GM12878 (cell line): ENCODE data around the gene BTNL8. TPM values are rescaled to one million over a fixed set of nuclear protein-coding genes. Genes with fewer than 3 reads are reported as not detected.

ENCODE experiments used
- ATAC-seq: fragments of 200-7000 bp; cut with Tn5 transposase; 3 replicates; pipeline ENCODE4 v1.9.1; 2020; ENCODE audit warnings: mild to moderate bottlenecking, moderate library complexity
- BruUV-seq: library from RNA; stranded (reverse); fragments of 400-500 nt; replicated peaks from 2 replicates; lab custom pipeline; 2021; lab: Mats Ljungman, UMichigan
- CTCF ChIA-PET: fragments of 300-600 bp; sonication (Branson Sonifier 250); formaldehyde crosslinking; extraction: SDS; loops from one replicate; lab custom pipeline; 2021; ENCODE audit warnings: inconsistent platforms; lab: Yijun Ruan, JAX
- POLR2A ChIA-PET: fragments of 350-600 bp; formaldehyde crosslinking; extraction: SDS; loops from one replicate; lab custom pipeline; 2021; ENCODE audit warnings: inconsistent platforms; lab: Charles Lee
- RAD21 ChIA-PET: fragments of 300-600 bp; sonication (Branson Sonifier 250); formaldehyde crosslinking; loops from one replicate; lab custom pipeline; 2023; ENCODE audit warnings: antibody characterized with exemption; ENCODE audit not compliant: unreplicated experiment; lab: Charles Lee
- SMC1A ChIA-PET: fragments of 300-600 bp; sonication (Branson Sonifier 250); formaldehyde crosslinking; loops from one replicate; lab custom pipeline; 2023; ENCODE audit not compliant: unreplicated experiment, uncharacterized antibody; lab: Charles Lee
- DNase-seq: peaks from one replicate; pipeline ENCODE4 v3.0.0-alpha.2; 2011; ENCODE audit warnings: low read depth, low spot score
- FAIRE-seq: peaks from 3 replicates; lab custom pipeline; 2011; peaks lifted over from hg19 to GRCh38; lab: Jason Lieb, UNC
- H2AFZ ChIP-seq: 2 replicates; pipeline ENCODE4 v1.6.0; 2011; ENCODE audit warnings: low read depth, low read length, control low read depth; ENCODE audit not compliant: control insufficient read depth
- H3K27ac ChIP-seq: 2 replicates; pipeline ENCODE4 v1.5.1; 2011; ENCODE audit warnings: control low read depth; ENCODE audit not compliant: control insufficient read depth, insufficient read depth
- H3K27me3 ChIP-seq, 2 experiments: replicated peaks in 1 of 2; 2 replicates each; pipeline versions ENCODE4 v1.6.0 to v1.6.1; 2011; ENCODE audit warnings: low read length in 1 of 2; ENCODE audit not compliant: control insufficient read depth in 2 of 2, insufficient read depth in 2 of 2
- H3K36me3 ChIP-seq, 2 experiments: 2 replicates each; pipeline ENCODE4 v1.5.1; 2011; ENCODE audit warnings: low read length in 1 of 2; ENCODE audit not compliant: control insufficient read depth in 2 of 2, insufficient read depth in 2 of 2
- H3K4me1 ChIP-seq: 2 replicates; pipeline ENCODE4 v1.6.1; 2011; ENCODE audit warnings: mild to moderate bottlenecking, low read length, moderate library complexity, mixed read lengths; ENCODE audit not compliant: control insufficient read depth, insufficient read depth
- H3K4me2 ChIP-seq: 2 replicates; pipeline ENCODE4 v1.6.0; 2011; ENCODE audit warnings: control low read depth; ENCODE audit not compliant: control insufficient read depth, insufficient read depth
- H3K4me3 ChIP-seq: fragments of 200-600 bp; sonication (generic); 2 replicates; pipeline ENCODE4 v1.5.1; 2016
- H3K79me2 ChIP-seq: 2 replicates; pipeline ENCODE4 v1.6.0; 2011; ENCODE audit warnings: low read length; ENCODE audit not compliant: control insufficient read depth, insufficient read depth
- H3K9ac ChIP-seq: 2 replicates; pipeline ENCODE4 v1.8.0; 2011; ENCODE audit warnings: low read length, control low read depth, mixed read lengths; ENCODE audit not compliant: control insufficient read depth, insufficient read depth
- H3K9me3 ChIP-seq: replicated peaks from 3 replicates; pipeline ENCODE4 v1.5.1; 2011; ENCODE audit warnings: mild to moderate bottlenecking, low read length; ENCODE audit not compliant: control insufficient read depth, insufficient read depth
- H4K20me1 ChIP-seq: 2 replicates; pipeline ENCODE4 v1.6.0; 2011; ENCODE audit not compliant: control insufficient read depth, insufficient read depth
- BCL11A ChIP-seq: IDR thresholded peaks from 2 replicates; pipeline ENCODE4 v1.6.1; 2011; ENCODE audit warnings: low read depth, low read length
- RCOR1 ChIP-seq: conservative IDR thresholded peaks from 2 replicates; pipeline ENCODE4 v1.6.1; 2012; ENCODE audit warnings: low read depth, low read length, improper control_type of control experiment
- STAT3 ChIP-seq: IDR thresholded peaks from 2 replicates; pipeline ENCODE4 v1.6.1; 2011; ENCODE audit warnings: low read depth, low read length, improper control_type of control experiment
- WRNIP1 ChIP-seq: IDR thresholded peaks from 2 replicates; pipeline ENCODE4 v1.6.1; 2011; ENCODE audit warnings: low read depth, low read length, improper control_type of control experiment, borderline replicate concordance
- ZSCAN29 ChIP-seq: fragments of 450-650 bp; IDR thresholded peaks from 2 replicates; pipeline ENCODE4 v1.6.1; 2017; ENCODE audit warnings: mild to moderate bottlenecking, moderate library complexity
- WGBS: methylation state at CpG from one replicate; pipeline ENCODE4 v1.1.6; 2016; ENCODE audit warnings: low lambda C conversion rate; ENCODE audit not compliant: insufficient replicate concordance, insufficient coverage; ENCODE audit errors: missing lambda C conversion rate; 5-methylcytosine and 5-hydroxymethylcytosine counted together
- in situ Hi-C: fragments of 300-500 bp; cut with MboI; formaldehyde crosslinking; loops from 9 replicates; pipeline ENCODE4 v1.14.3; 2018; ENCODE audit warnings: mixed read lengths
- intact Hi-C: fragments of 100-400 bp; cut with micrococcal nuclease; formaldehyde crosslinking; loops from one replicate; pipeline ENCODE4 v1.14.2; 2022; ENCODE audit not compliant: unreplicated experiment
- polyA plus RNA-seq, 11 experiments: library from polyadenylated mRNA; depleted of rRNA in 4 of 11; unstranded in 6 of 11; stranded (reverse) in 5 of 11; fragments of >200 nt; fragmentation: Nextera tagmentation in 4 of 11; fragmentation: Illumina TruSeq in 1 of 11; extraction: Ambion mirVana in 4 of 11; extraction: Trizol in 1 of 11; gene quantifications; 1 replicate in 1 of 11; 2 replicates in 10 of 11; pipeline versions ENCODE4 v1.2.1 to v1.2.3, GENCODE V29; 2011 to 2016; ENCODE audit warnings: inconsistent platforms in 2 of 11, missing spikeins in 2 of 11, low read depth in 1 of 11
- total RNA-seq, 4 experiments: library from RNA; depleted of rRNA in 3 of 4; stranded (reverse); fragments of >200 nt in 3 of 4; fragmentation: Illumina TruSeq in 1 of 4; extraction: Trizol in 1 of 4; gene quantifications; 2 replicates each; pipeline versions ENCODE4 v1.2.1 to v1.2.3, GENCODE V29; 2013 to 2021
- TF ChIP-seq, protein P1 (sequence below): fragments of 450-650 bp; IDR thresholded peaks from 2 replicates; pipeline ENCODE4 v1.6.1; 2017; ENCODE audit warnings: borderline replicate concordance
- TF ChIP-seq, protein P2 (sequence below): IDR thresholded peaks from 2 replicates; pipeline ENCODE4 v1.6.1; 2011; ENCODE audit warnings: borderline replicate concordance, low read depth, mild to moderate bottlenecking, moderate library complexity, mixed read lengths, low read length; ENCODE audit not compliant: insufficient read depth; ENCODE audit errors: extremely low read length

BTNL8 gene
- total and polyA plus RNA-seq, 10 of the 15 experiments (the other 5 are each of a cell fraction or from before 2014, with no cell fraction given) = 0.13 to 3.4 (median 0.26) TPM; not detected in 2

DNA sequence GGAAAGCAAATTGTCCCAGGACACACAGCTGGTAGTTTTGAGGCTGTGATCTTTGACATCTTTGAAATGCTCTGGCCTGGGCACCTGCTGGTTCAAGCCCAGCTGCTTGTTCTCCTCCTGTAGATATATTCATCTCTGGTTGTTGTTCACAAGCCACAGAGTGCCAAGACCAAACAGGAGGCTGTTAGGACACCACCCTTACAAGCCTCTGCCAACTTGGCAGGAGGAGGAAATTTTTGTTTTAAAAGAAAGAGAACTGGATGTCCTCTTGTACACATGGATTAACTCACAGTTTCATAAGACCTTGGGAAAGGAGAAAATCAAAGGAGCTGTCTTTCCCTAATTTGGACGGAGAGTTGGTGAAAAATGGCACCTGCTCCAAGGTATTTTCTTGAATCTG is 29.4 kb upstream of the BTNL8 start:
- ChIA-PET CTCF (interaction anchor here (0.9 to 4.9 kb wide), 22 partner anchors 9 to 315 kb away, joined by 3 to 50 read pairs (median 4); no protein-coding TSS in a partner anchor), RAD21 (interaction anchor here (0.9 to 3.0 kb wide), 15 partner anchors 61 to 304 kb away, joined by 3 to 16 read pairs (median 4); no protein-coding TSS in a partner anchor), SMC1A (interaction anchor here (1.0 to 3.0 kb wide), 19 partner anchors 10 to 303 kb away, joined by 3 to 17 read pairs (median 5); no protein-coding TSS in a partner anchor), POLR2A (interaction anchor here (0.6 to 1.6 kb wide), 5 partner anchors 48 to 303 kb away, joined by 3 to 4 read pairs (median 4); no protein-coding TSS in a partner anchor)
- H3K9me3 ChIP-seq = no peaks in the 10 kb centered on the region
- H3K36me3 ChIP-seq = no peaks in the 10 kb centered on the region
- no peak for ATAC-seq
- peaks cover 19% of the 10 kb centered on the region for H3K4me1 ChIP-seq
- no peak overlapping the region for H3K9ac ChIP-seq
- DNase-seq = no peak
- FAIRE-seq = no peak
- BruUV-seq = no TSS peak
- intact Hi-C loops (loop anchor here (2.0 to 10.0 kb wide), 4 partner anchors 85 to 289 kb away; no protein-coding TSS in a partner anchor), in situ Hi-C loops (no loop called here)
- no peak overlapping the region for H3K27ac ChIP-seq
- H3K4me2 ChIP-seq = no peak overlapping the region
- no peak overlapping the region for H3K4me3 ChIP-seq
- TF ChIP-seq STAT3 = no peak
- no peak for TF ChIP-seq RCOR1
- TF ChIP-seq, protein P1, sequence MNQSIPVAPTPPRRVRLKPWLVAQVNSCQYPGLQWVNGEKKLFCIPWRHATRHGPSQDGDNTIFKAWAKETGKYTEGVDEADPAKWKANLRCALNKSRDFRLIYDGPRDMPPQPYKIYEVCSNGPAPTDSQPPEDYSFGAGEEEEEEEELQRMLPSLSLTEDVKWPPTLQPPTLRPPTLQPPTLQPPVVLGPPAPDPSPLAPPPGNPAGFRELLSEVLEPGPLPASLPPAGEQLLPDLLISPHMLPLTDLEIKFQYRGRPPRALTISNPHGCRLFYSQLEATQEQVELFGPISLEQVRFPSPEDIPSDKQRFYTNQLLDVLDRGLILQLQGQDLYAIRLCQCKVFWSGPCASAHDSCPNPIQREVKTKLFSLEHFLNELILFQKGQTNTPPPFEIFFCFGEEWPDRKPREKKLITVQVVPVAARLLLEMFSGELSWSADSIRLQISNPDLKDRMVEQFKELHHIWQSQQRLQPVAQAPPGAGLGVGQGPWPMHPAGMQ = no peak
- no peak for TF ChIP-seq WRNIP1
- no peak for TF ChIP-seq ZSCAN29
- no peak for TF ChIP-seq BCL11A
- TF ChIP-seq, protein P2, sequence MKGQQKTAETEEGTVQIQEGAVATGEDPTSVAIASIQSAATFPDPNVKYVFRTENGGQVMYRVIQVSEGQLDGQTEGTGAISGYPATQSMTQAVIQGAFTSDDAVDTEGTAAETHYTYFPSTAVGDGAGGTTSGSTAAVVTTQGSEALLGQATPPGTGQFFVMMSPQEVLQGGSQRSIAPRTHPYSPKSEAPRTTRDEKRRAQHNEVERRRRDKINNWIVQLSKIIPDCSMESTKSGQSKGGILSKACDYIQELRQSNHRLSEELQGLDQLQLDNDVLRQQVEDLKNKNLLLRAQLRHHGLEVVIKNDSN = no peak
- no peaks in the 10 kb centered on the region for H3K27me3 ChIP-seq
- H3K79me2 ChIP-seq = no peaks in the 10 kb centered on the region
- no peaks in the 10 kb centered on the region for H4K20me1 ChIP-seq
- H2AFZ ChIP-seq = no peak overlapping the region
- 93% methylated on average over 1 of the region's 1 CpG for WGBS
